Astrocyte of the spinal cord (primary cell): ENCODE data around the gene GGN.
"Not testable (repeated sequence)": the region's sequence is repeated elsewhere in the genome, so short reads cannot be mapped to it uniquely, and the experiment has no call there.

ENCODE experiments used
- DNase-seq: peaks from one replicate; pipeline ENCODE4 v3.0.0; 2011; ENCODE audit warnings: low read depth, low spot score
- H3K4me3 ChIP-seq: 2 replicates; pipeline ENCODE4 v1.5.1; 2011; ENCODE audit warnings: low read depth, mild to moderate bottlenecking, low read length, moderate library complexity
- CTCF ChIP-seq: IDR thresholded peaks from 2 replicates; pipeline ENCODE4 v1.5.1; 2012; ENCODE audit warnings: low read depth, mild to moderate bottlenecking, low read length, inconsistent platforms
- in situ Hi-C: cut with HindIII; loops from 2 replicates; pipeline ENCODE4 v1.10.0; 2017; ENCODE audit warnings: low sequenced_read_pairs

Gene GGN

DNA sequence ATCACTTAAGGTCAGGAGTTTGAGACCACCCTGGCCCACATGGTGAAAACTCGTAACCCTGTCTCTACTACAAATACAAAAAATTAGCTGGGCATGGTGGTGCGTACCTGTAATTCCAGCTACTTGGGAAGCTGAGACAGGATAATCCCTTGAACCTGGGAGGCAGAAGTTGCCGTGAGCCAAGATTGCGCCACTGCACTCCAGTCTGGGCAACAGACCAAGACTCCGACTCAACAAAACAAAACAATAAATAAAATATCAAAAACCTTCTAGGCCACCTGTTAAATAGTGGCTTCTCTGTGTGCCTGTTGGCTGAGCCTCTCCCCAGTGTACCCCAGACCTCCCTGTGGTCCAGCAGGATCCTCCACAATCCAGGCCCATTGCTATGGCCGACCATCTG, 16.8 kb downstream of the GGN start:
- H3K4me3 ChIP-seq: no peak overlapping the region
- in situ Hi-C loops: no loop called here
- no peak for DNase-seq
- TF ChIP-seq CTCF: no peak

- DNase-seq: no peak
- in situ Hi-C loops: no loop called here
- no peak overlapping the region for H3K4me3 ChIP-seq
- TF ChIP-seq CTCF: no peak
Measured at GRCh38 chr19:38370299-38370698, 17.5 kb downstream of the GGN start.

DNA sequence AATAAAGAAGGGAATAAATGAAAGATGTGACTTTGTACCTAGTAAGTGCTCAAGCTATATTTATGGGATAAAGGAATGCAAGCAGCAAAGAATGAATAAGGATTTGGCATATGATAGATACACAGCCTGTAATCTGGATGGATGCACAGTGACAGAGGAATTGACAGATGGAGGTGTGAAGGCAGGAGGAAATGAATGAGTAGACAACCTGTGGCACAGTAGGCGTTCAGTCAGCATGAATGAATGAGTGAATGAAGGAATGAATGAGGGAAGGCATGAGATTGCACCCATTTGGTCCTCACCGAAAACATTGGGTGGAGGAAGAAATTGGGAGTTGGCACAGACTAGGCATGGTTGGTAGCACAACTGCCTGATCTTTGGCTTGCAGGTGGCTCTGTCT, 18.2 kb downstream of the GGN start:
- no peak for TF ChIP-seq CTCF
- in situ Hi-C loops: no loop called here
- no peak for DNase-seq
- no peak overlapping the region for H3K4me3 ChIP-seq

DNA sequence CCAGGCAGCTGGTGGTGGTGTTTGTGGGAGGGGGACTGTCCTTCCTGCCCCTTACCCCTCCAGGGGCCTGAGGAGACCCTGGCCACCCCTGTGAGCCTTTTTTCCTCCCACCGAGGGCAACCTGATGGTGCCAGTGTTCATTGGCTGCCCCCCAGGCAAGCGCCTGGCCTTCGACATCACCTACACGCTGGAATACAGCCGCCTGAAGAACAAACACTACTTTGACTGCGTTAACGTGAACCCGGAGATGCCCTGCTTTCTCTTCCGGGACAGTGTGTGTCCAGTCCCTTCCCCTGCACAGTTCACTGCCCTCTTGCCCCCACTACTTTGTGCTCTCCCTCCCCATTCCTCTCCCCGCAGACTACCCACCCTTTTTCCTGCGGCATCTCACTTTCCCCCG, 20.8 kb downstream of the GGN start:
- DNase-seq: no peak
- in situ Hi-C loops: no loop called here
- TF ChIP-seq CTCF: no peak
- H3K4me3 ChIP-seq: no peak overlapping the region

- in situ Hi-C loops, DNase-seq: not testable (repeated sequence)
- peak overlapping the region; percentile 56 for H3K4me3 ChIP-seq
Measured at GRCh38 chr19:38362946-38363688, 24.7 kb downstream of the GGN start.

GRCh38 chr19:38362076-38362945, 25.5 kb downstream of the GGN start:
- TF ChIP-seq CTCF: no peak
- in situ Hi-C loops: no loop called here
- DNase-seq: peak; percentile 47
- H3K4me3 ChIP-seq: peak overlapping the region; percentile 56

- in situ Hi-C loops: no loop called here
- peak; percentile 14 for TF ChIP-seq CTCF
- peak overlapping the region; percentile 56 for H3K4me3 ChIP-seq
- DNase-seq: peak; percentile 70
Measured at GRCh38 chr19:38361633-38362075, 26.2 kb downstream of the GGN start.
